ENCODE measurements around the gene DOK3. TPM values are rescaled to one million over a fixed set of nuclear protein-coding genes. Genes with fewer than 3 reads are reported as not detected.

Gene DOK3
- total RNA-seq (1 to 10 TPM; 3.4 to 5.6 TPM), polyA plus RNA-seq (ENCODE audit: insufficient read length in 2 of 2) (10 to 100 TPM; 12.2 to 15.8 TPM)
- long read RNA-seq, donor 1, result 0 reads
- long read RNA-seq, donor 2, result 0 reads
- long read RNA-seq, donor 3, partial matches to known transcripts, result 0 of 1 reads
- long read RNA-seq, donor 3, other reads (novel, unspliced or antisense), result 0 of 1 reads
- long read RNA-seq, donor 4, result 0 reads

- H3K27me3 ChIP-seq (ENCODE audit: control insufficient read depth, insufficient read depth, low read length), result no peaks in the 10 kb centered on the region
- WGBS (ENCODE audit: insufficient coverage), result 44% methylated on average over 20 of the region's 20 CpGs
- H3K27ac ChIP-seq (ENCODE audit: low read depth, low read length), result no peak within 1 kb of the TSS
- H3K9me3 ChIP-seq (ENCODE audit: control insufficient read depth, insufficient read depth, low read length), result no peaks in the 10 kb centered on the region
- no peak for DNase-seq (ENCODE audit: low read depth in 4 of 6, low spot score in 6 of 6)
- H3K4me1 ChIP-seq (ENCODE audit: control insufficient read depth, insufficient read depth, low read length), result peaks cover 9% of the 10 kb centered on the region
- peaks cover 82% of the 10 kb centered on the region for H3K36me3 ChIP-seq (ENCODE audit: control insufficient read depth, insufficient read depth, low read length)
- no peak within 1 kb of the TSS for H3K4me3 ChIP-seq (ENCODE audit: low read depth, low read length)
These were observed at the start of gene DOK3 for GRCh38 chr5:177509381-177509951. Gene DOK3 (minus strand): TSS chr5:177509826. CDS start chr5:177509540, 286 bp downstream.

GRCh38 chr5:177557796-177558195 lies 48.2 kb upstream of the DOK3 start:
- Histone ChIP-seq H3K4me1 (ENCODE audit: control insufficient read depth, insufficient read depth, low read length) (peaks cover 21% of the 10 kb centered on the region), H3K27ac (ENCODE audit: low read depth, low read length) (no peak overlapping the region), H3K4me3 (ENCODE audit: low read depth, low read length) (no peak overlapping the region), H3K27me3 (ENCODE audit: control insufficient read depth, insufficient read depth, low read length) (no peaks in the 10 kb centered on the region), H3K9me3 (ENCODE audit: control insufficient read depth, insufficient read depth, low read length) (no peaks in the 10 kb centered on the region), H3K36me3 (ENCODE audit: control insufficient read depth, insufficient read depth, low read length) (peaks cover 4% of the 10 kb centered on the region)
- WGBS (ENCODE audit: insufficient coverage), result 86% methylated on average over 1 of the region's 5 CpGs
- no peak for DNase-seq (ENCODE audit: low read depth in 4 of 6, low spot score in 6 of 6)

- 82% methylated on average over 2 of the region's 4 CpGs for WGBS (ENCODE audit: insufficient coverage)
- Histone ChIP-seq H3K4me1 (ENCODE audit: control insufficient read depth, insufficient read depth, low read length) (peaks cover 26% of the 10 kb centered on the region), H3K4me3 (ENCODE audit: low read depth, low read length) (no peak overlapping the region), H3K9me3 (ENCODE audit: control insufficient read depth, insufficient read depth, low read length) (no peaks in the 10 kb centered on the region), H3K27ac (ENCODE audit: low read depth, low read length) (no peak overlapping the region), H3K36me3 (ENCODE audit: control insufficient read depth, insufficient read depth, low read length) (peaks cover 4% of the 10 kb centered on the region), H3K27me3 (ENCODE audit: control insufficient read depth, insufficient read depth, low read length) (no peaks in the 10 kb centered on the region)
- DNase-seq (ENCODE audit: low read depth in 4 of 6, low spot score in 6 of 6), result no peak
These were observed 47.5 kb upstream of the DOK3 start for GRCh38 chr5:177557041-177557647.

- H3K4me1 ChIP-seq (ENCODE audit: control insufficient read depth, insufficient read depth, low read length), result peaks cover 26% of the 10 kb centered on the region
- H3K27me3 ChIP-seq (ENCODE audit: control insufficient read depth, insufficient read depth, low read length), result no peaks in the 10 kb centered on the region
- WGBS (ENCODE audit: insufficient coverage), result 96% methylated on average over 4 of the region's 5 CpGs
- no peaks in the 10 kb centered on the region for H3K9me3 ChIP-seq (ENCODE audit: control insufficient read depth, insufficient read depth, low read length)
- H3K36me3 ChIP-seq (ENCODE audit: control insufficient read depth, insufficient read depth, low read length), result peaks cover 10% of the 10 kb centered on the region
- H3K4me3 ChIP-seq (ENCODE audit: low read depth, low read length), result no peak overlapping the region
- DNase-seq (ENCODE audit: low read depth in 4 of 6, low spot score in 6 of 6), result no peak
- H3K27ac ChIP-seq (ENCODE audit: low read depth, low read length), result no peak overlapping the region
These were observed 46.0 kb upstream of the DOK3 start for GRCh38 chr5:177555665-177556064.

GRCh38 chr5:177555228-177555627 lies 45.6 kb upstream of the DOK3 start:
- DNase-seq (ENCODE audit: low read depth in 4 of 6, low spot score in 6 of 6), result no peak
- Histone ChIP-seq H3K9me3 (ENCODE audit: control insufficient read depth, insufficient read depth, low read length) (no peaks in the 10 kb centered on the region), H3K36me3 (ENCODE audit: control insufficient read depth, insufficient read depth, low read length) (peaks cover 10% of the 10 kb centered on the region), H3K4me1 (ENCODE audit: control insufficient read depth, insufficient read depth, low read length) (peaks cover 26% of the 10 kb centered on the region), H3K27me3 (ENCODE audit: control insufficient read depth, insufficient read depth, low read length) (no peaks in the 10 kb centered on the region), H3K27ac (ENCODE audit: low read depth, low read length) (no peak overlapping the region), H3K4me3 (ENCODE audit: low read depth, low read length) (peak overlapping the region; percentile 66)
- WGBS (ENCODE audit: insufficient coverage), result 80% methylated on average over 1 of the region's 2 CpGs

GRCh38 chr5:177554474-177555111 lies 45.0 kb upstream of the DOK3 start, which contains the start of gene FAM193B:
Gene FAM193B (minus strand): TSS chr5:177554563. CDS start chr5:177554458, 105 bp downstream.
- Histone ChIP-seq H3K27me3 (ENCODE audit: control insufficient read depth, insufficient read depth, low read length) (no peaks in the 10 kb centered on the region), H3K27ac (ENCODE audit: low read depth, low read length) (peak within 1 kb of the TSS; percentile 42), H3K4me3 (ENCODE audit: low read depth, low read length) (peak within 1 kb of the TSS; percentile 67), H3K4me1 (ENCODE audit: control insufficient read depth, insufficient read depth, low read length) (peaks cover 26% of the 10 kb centered on the region), H3K36me3 (ENCODE audit: control insufficient read depth, insufficient read depth, low read length) (peaks cover 10% of the 10 kb centered on the region), H3K9me3 (ENCODE audit: control insufficient read depth, insufficient read depth, low read length) (no peaks in the 10 kb centered on the region)
- 7% methylated on average over 37 of the region's 49 CpGs for WGBS (ENCODE audit: insufficient coverage)
- DNase-seq (ENCODE audit: low read depth in 4 of 6, low spot score in 6 of 6), result peak; percentile 77 to 98 (median 86)

GRCh38 chr5:177553671-177554429 lies 44.2 kb upstream of the DOK3 start:
- H3K27ac ChIP-seq (ENCODE audit: low read depth, low read length), result peak overlapping the region; percentile 42
- H3K4me3 ChIP-seq (ENCODE audit: low read depth, low read length), result peak overlapping the region; percentile 67
- DNase-seq (ENCODE audit: low read depth in 4 of 6, low spot score in 6 of 6), result peak in 3 of 6 donors; percentile 5 to 58 (median 26)
- no peaks in the 10 kb centered on the region for H3K9me3 ChIP-seq (ENCODE audit: control insufficient read depth, insufficient read depth, low read length)
- under 1% methylated on average over 72 of the region's 72 CpGs for WGBS (ENCODE audit: insufficient coverage)
- no peaks in the 10 kb centered on the region for H3K27me3 ChIP-seq (ENCODE audit: control insufficient read depth, insufficient read depth, low read length)
- H3K4me1 ChIP-seq (ENCODE audit: control insufficient read depth, insufficient read depth, low read length), result peaks cover 22% of the 10 kb centered on the region
- peaks cover 10% of the 10 kb centered on the region for H3K36me3 ChIP-seq (ENCODE audit: control insufficient read depth, insufficient read depth, low read length)

GRCh38 chr5:177552839-177553455 lies 43.3 kb upstream of the DOK3 start:
- Histone ChIP-seq H3K4me3 (ENCODE audit: low read depth, low read length) (peak overlapping the region; percentile 67), H3K27ac (ENCODE audit: low read depth, low read length) (peak overlapping the region; percentile 42), H3K36me3 (ENCODE audit: control insufficient read depth, insufficient read depth, low read length) (peaks cover 10% of the 10 kb centered on the region), H3K4me1 (ENCODE audit: control insufficient read depth, insufficient read depth, low read length) (peaks cover 20% of the 10 kb centered on the region), H3K27me3 (ENCODE audit: control insufficient read depth, insufficient read depth, low read length) (no peaks in the 10 kb centered on the region), H3K9me3 (ENCODE audit: control insufficient read depth, insufficient read depth, low read length) (no peaks in the 10 kb centered on the region)
- peak in 3 of 6 donors; percentile 15 to 65 (median 36) for DNase-seq (ENCODE audit: low read depth in 4 of 6, low spot score in 6 of 6)
- WGBS (ENCODE audit: insufficient coverage), result 10% methylated on average over 11 of the region's 16 CpGs

- Histone ChIP-seq H3K4me3 (ENCODE audit: low read depth, low read length) (no peak overlapping the region), H3K36me3 (ENCODE audit: control insufficient read depth, insufficient read depth, low read length) (peaks cover 10% of the 10 kb centered on the region), H3K27ac (ENCODE audit: low read depth, low read length) (no peak overlapping the region), H3K4me1 (ENCODE audit: control insufficient read depth, insufficient read depth, low read length) (peaks cover 25% of the 10 kb centered on the region), H3K9me3 (ENCODE audit: control insufficient read depth, insufficient read depth, low read length) (no peaks in the 10 kb centered on the region), H3K27me3 (ENCODE audit: control insufficient read depth, insufficient read depth, low read length) (no peaks in the 10 kb centered on the region)
- WGBS (ENCODE audit: insufficient coverage), result no CpG with 5 or more reads among the region's 1 CpG
- DNase-seq (ENCODE audit: low read depth in 4 of 6, low spot score in 6 of 6), result no peak
These were observed 40.5 kb upstream of the DOK3 start for GRCh38 chr5:177550122-177550521.

Data from spinal cord (tissue), 10 donors.